GM19328 (cell line): Measurements from ENCODE around the gene OR6C65.

ENCODE experiments used
- ATAC-seq: cut with Tn5 transposase; IDR thresholded peaks from one replicate; pipeline ENCODE4 v1.9.1; 2021; ENCODE audit warnings: mild to moderate bottlenecking, moderate library complexity; ENCODE audit not compliant: unreplicated experiment

Gene OR6C65

DNA sequence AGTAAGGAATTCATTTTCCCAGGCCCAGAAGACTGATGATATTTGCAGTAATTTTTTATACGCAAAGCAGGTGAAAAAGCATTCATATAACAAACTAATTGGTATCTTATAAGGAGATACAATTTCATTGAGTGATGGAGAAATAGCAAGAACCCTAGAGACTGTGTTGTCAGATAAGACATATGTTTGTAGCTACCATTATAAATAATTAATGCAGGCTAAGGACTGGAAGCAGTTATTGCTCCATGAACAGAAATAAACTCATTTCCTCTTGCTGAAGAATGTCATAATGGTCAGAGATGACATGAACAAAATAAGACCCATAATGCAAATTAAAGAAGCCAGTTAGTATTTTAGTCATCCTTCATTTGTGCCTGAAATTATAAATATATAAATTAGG, 45.0 kb downstream of the OR6C65 start:
- ATAC-seq = no peak

DNA sequence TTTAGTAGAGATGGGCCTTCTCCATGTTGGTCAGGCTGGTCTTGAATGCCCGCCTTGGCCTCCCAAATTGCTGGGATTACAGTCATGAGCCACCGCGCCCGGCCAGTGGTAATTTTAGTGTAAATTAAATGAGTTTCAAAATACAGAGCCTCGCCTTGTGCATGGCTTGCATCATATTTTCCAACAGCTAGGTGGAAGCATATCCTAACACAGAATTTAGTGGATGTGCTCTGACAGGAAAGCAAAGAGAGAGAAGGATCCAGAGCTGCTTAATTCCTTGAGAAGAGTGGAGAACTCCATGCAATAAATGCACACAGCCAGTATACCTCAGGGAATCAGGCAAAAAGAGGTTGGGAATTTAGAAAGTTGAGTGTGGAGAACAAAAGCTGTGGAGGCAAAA, 46.0 kb downstream of the OR6C65 start:
- ATAC-seq = no peak

- no peak for ATAC-seq
Observed at GRCh38 chr12:55448825-55449224, 48.5 kb downstream of the OR6C65 start.
